Muscle of leg (tissue), 11 donors: ENCODE data around the gene GPR78. TPM values are rescaled to one million over a fixed set of nuclear protein-coding genes. Genes with fewer than 3 reads are reported as not detected.
"Not testable (repeated sequence)": the region's sequence is repeated elsewhere in the genome, so short reads cannot be mapped to it uniquely, and the experiment has no call there.

Experiments used
- DNase-seq: peaks from one replicate; pipeline ENCODE4 v3.0.0; 2013
- H3K27ac ChIP-seq: one replicate; pipeline ENCODE4 v1.5.1; 2013; ENCODE audit warnings: mild to moderate bottlenecking, low read length, control low read depth
- H3K27me3 ChIP-seq: one replicate; pipeline ENCODE4 v1.6.1; 2013; ENCODE audit warnings: low read length; ENCODE audit not compliant: control insufficient read depth, insufficient read depth
- H3K36me3 ChIP-seq: one replicate; pipeline ENCODE4 v1.6.1; 2013; ENCODE audit warnings: low read length; ENCODE audit not compliant: control insufficient read depth, insufficient read depth
- H3K4me1 ChIP-seq: one replicate; pipeline ENCODE4 v1.6.1; 2013; ENCODE audit warnings: low read length; ENCODE audit not compliant: control insufficient read depth, insufficient read depth
- H3K4me3 ChIP-seq: one replicate; pipeline ENCODE4 v1.5.1; 2013; ENCODE audit warnings: low read length, control low read depth
- H3K9me3 ChIP-seq: replicated peaks from 2 replicates; pipeline ENCODE4 v1.6.1; 2013; ENCODE audit warnings: low read depth, low read length; ENCODE audit not compliant: control insufficient read depth
- WGBS: methylation state at CpG from one replicate; pipeline ENCODE4 v1.1.5; 2013; ENCODE audit warnings: missing lambda C conversion rate; ENCODE audit not compliant: insufficient coverage; 5-methylcytosine and 5-hydroxymethylcytosine counted together
- polyA plus RNA-seq, 8 donors: library from polyadenylated mRNA; unstranded; fragments of 120-200 nt; gene quantifications; one replicate each; pipeline versions ENCODE4 v1.2.1 to v1.2.3, GENCODE V29; 2013; ENCODE audit warnings: inconsistent platforms in 1 of 8, low replicate concordance in 1 of 8; ENCODE audit not compliant: insufficient read length in 8 of 8, insufficient read depth in 1 of 8
- total RNA-seq: library from RNA; stranded (reverse); fragments of 120-200 nt; gene quantifications from one replicate; pipeline ENCODE4 v1.2.4, GENCODE V29; 2013

GPR78 gene
- total and polyA plus RNA-seq, 9 donors: 0.29 to 0.93 (median 0.61) TPM

DNA sequence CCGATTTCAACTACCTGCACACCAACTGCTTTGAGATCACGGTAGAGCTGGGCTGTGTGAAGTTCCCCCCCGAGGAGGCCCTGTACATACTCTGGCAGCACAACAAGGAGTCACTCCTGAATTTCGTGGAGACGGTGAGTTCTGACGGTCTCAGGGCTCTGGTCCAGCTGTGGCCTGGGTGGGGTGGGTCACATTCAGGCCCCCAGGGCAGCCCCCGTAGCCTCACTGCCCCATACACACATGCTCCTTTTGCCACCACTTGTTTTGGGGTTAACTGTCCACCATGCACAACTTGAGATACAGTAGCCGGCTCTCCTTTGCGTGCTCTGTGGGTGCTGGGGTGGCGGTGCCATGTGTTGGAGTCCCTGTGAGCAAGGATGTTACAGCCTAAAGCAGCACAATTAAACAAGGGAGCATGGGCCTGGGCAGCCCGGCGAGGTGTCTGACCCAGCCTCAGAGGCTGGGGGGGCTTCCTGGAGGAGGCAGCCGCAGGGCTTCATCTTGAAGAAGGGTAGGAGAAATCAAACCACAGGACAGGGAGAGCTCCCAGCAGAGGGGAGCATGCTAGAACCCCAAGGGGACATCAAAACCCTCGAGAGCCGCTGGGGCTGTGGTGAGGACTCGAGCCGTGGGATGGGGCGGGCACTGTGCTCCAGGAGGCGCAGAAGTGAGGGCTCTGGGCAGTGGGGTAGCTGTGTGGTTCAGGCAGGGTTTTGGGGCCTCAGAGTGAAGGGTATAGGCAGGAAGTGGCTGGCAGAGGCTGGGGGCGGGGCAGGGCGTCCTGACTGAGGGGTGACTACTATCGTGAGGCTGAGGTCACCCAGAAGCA, 34.4 kb downstream of the GPR78 start:
- WGBS: 76% methylated on average over 16 of the region's 22 CpGs
- Histone ChIP-seq H3K9me3 (no peaks in the 10 kb centered on the region), H3K27me3 (peaks cover 9% of the 10 kb centered on the region), H3K4me1 (peaks cover 3% of the 10 kb centered on the region), H3K27ac (no peak overlapping the region), H3K36me3 (no peaks in the 10 kb centered on the region), H3K4me3 (no peak overlapping the region)
- no peak for DNase-seq

DNA sequence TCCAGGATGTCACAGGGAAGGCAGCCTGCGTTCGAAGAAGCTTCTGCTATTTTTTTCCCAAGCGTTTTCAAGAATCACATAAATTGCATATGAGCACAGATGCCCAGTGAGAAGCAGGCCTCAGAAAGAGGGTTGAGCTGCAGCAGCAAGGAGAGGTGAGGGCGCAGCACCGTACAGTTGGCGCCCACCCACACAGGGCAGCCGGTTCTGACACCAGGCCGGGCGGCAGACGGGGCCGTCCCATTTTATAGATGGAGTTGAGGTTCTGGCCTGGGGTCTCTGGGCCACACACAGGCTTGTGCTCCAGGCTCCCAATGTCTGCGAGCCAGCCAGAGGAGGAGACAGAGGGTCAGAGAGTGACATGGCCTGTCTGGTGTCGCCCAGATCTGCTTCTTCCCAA, 35.2 kb downstream of the GPR78 start:
- whole genome bisulfite sequencing: 77% methylated on average over 11 of the region's 13 CpGs
- no peak overlapping the region for H3K4me3 ChIP-seq
- DNase-seq: no peak
- no peaks in the 10 kb centered on the region for H3K9me3 ChIP-seq
- peaks cover 3% of the 10 kb centered on the region for H3K4me1 ChIP-seq
- no peaks in the 10 kb centered on the region for H3K36me3 ChIP-seq
- no peak overlapping the region for H3K27ac ChIP-seq
- H3K27me3 ChIP-seq: peaks cover 9% of the 10 kb centered on the region

GRCh38 chr4:8615921-8616787, 36.0 kb downstream of the GPR78 start:
- H3K36me3 ChIP-seq: no peaks in the 10 kb centered on the region
- peaks cover 9% of the 10 kb centered on the region for H3K27me3 ChIP-seq
- H3K4me1 ChIP-seq: peaks cover 3% of the 10 kb centered on the region
- DNase-seq: no peak
- no peak overlapping the region for H3K27ac ChIP-seq
- H3K9me3 ChIP-seq: no peaks in the 10 kb centered on the region
- H3K4me3 ChIP-seq: no peak overlapping the region
- 70% methylated on average over 22 of the region's 26 CpGs for WGBS

DNA sequence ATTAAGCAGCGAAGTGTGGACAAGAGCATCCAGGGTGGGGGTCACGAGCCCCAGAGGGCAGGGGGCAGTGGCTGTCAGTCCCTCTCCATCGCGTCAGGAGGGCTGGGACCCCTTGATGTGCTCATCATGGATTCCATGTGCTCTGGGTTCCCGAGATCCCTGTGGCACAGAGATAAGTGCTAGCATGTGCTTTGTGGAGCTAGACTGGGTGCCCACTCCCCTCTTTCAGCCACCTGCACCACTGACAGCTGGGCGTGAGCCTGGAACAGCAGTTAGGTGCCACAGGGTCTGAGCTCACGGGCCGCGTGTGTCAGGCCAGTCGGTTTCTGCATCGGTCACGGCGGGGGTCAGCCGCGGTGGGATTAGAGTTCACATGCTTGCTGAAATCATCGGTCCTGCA, 36.6 kb downstream of the GPR78 start:
- no peak overlapping the region for H3K4me3 ChIP-seq
- no peak for DNase-seq
- WGBS: 63% methylated on average over 14 of the region's 16 CpGs

GRCh38 chr4:8617486-8618040, 37.4 kb downstream of the GPR78 start:
- Histone ChIP-seq H3K9me3 (no peaks in the 10 kb centered on the region), H3K27ac (no peak overlapping the region), H3K36me3 (no peaks in the 10 kb centered on the region), H3K4me3 (no peak overlapping the region), H3K4me1 (peaks cover 3% of the 10 kb centered on the region), H3K27me3 (peaks cover 9% of the 10 kb centered on the region)
- DNase-seq: no peak
- WGBS: 56% methylated on average over 19 of the region's 21 CpGs

More for the DNA sequence above, 36.6 kb downstream of the GPR78 start:
- no peaks in the 10 kb centered on the region for H3K9me3 ChIP-seq
- H3K27me3 ChIP-seq: peaks cover 9% of the 10 kb centered on the region
- no peak overlapping the region for H3K27ac ChIP-seq
- H3K36me3 ChIP-seq: no peaks in the 10 kb centered on the region
- H3K4me1 ChIP-seq: peaks cover 3% of the 10 kb centered on the region

GRCh38 chr4:8618421-8618820, 38.2 kb downstream of the GPR78 start:
- Histone ChIP-seq H3K9me3 (no peaks in the 10 kb centered on the region), H3K4me1 (peaks cover 3% of the 10 kb centered on the region), H3K27ac (no peak overlapping the region), H3K4me3 (no peak overlapping the region), H3K36me3 (no peaks in the 10 kb centered on the region), H3K27me3 (peaks cover 9% of the 10 kb centered on the region)
- no peak for DNase-seq
- 81% methylated on average over 10 of the region's 15 CpGs for WGBS

- Histone ChIP-seq H3K9me3 (no peaks in the 10 kb centered on the region), H3K27ac (no peak overlapping the region), H3K27me3 (peaks cover 9% of the 10 kb centered on the region), H3K4me1 (peaks cover 3% of the 10 kb centered on the region), H3K36me3 (no peaks in the 10 kb centered on the region), H3K4me3 (no peak overlapping the region)
- DNase-seq: no peak
- WGBS: 95% methylated on average over 15 of the region's 28 CpGs
Measured at GRCh38 chr4:8618961-8619720, 38.9 kb downstream of the GPR78 start.

- not testable (repeated sequence) for H3K27me3 ChIP-seq, H3K27ac ChIP-seq, H3K36me3 ChIP-seq, DNase-seq, H3K4me1 ChIP-seq, H3K4me3 ChIP-seq, H3K9me3 ChIP-seq
- no CpG with 5 or more reads among the region's 14 CpGs for WGBS
Measured at GRCh38 chr4:8621135-8621534, 40.9 kb downstream of the GPR78 start.

GRCh38 chr4:8624601-8625272, 44.5 kb downstream of the GPR78 start:
- H3K27ac ChIP-seq, H3K36me3 ChIP-seq, H3K27me3 ChIP-seq, H3K4me1 ChIP-seq, H3K4me3 ChIP-seq, DNase-seq, H3K9me3 ChIP-seq: not testable (repeated sequence)
- no CpG with 5 or more reads among the region's 29 CpGs for WGBS
